Endothelial cell of umbilical vein (primary cell): ENCODE measurements around the gene HSPA6. TPM values are rescaled to one million over a fixed set of nuclear protein-coding genes. Genes with fewer than 3 reads are reported as not detected.

Source experiments
- BruUV-seq: library from RNA; stranded (reverse); fragments of 400-500 nt; replicated peaks from 2 replicates; lab custom pipeline; 2021; lab: Mats Ljungman, UMichigan
- CTCF ChIA-PET: fragments of 300-600, 350-600 bp; sonication (Branson Sonifier 250); formaldehyde crosslinking; loops from one replicate; lab custom pipeline; 2021; ENCODE audit warnings: antibody characterized with exemption, inconsistent platforms; lab: Charles Lee
- POLR2A ChIA-PET: fragments of 300-600, 350-600 bp; sonication (Branson Sonifier 250); formaldehyde crosslinking; loops from one replicate; lab custom pipeline; 2021; ENCODE audit warnings: antibody characterized with exemption, inconsistent platforms; lab: Charles Lee
- DNase-seq: peaks from one replicate; pipeline ENCODE4 v3.0.0-alpha.2; 2011; ENCODE audit warnings: low read depth, low spot score
- FAIRE-seq: peaks from 2 replicates; lab custom pipeline; 2011; peaks lifted over from hg19 to GRCh38; lab: Jason Lieb, UNC
- H2AFZ ChIP-seq: 2 replicates; pipeline ENCODE4 v1.6.0; 2012; ENCODE audit warnings: low read depth, low read length, control low read depth, inconsistent platforms
- H3K27ac ChIP-seq: 2 replicates; pipeline ENCODE4 v1.5.1; 2011; ENCODE audit warnings: low read depth, mild to moderate bottlenecking, control low read depth, low read length, moderate library complexity; ENCODE audit not compliant: insufficient read depth
- H3K27me3 ChIP-seq, 2 experiments: 2 replicates each; pipeline versions ENCODE4 v1.6.0 to v1.6.1; 2011; ENCODE audit warnings: low read length in 2 of 2, mixed read lengths in 1 of 2; ENCODE audit not compliant: control insufficient read depth in 2 of 2, insufficient read depth in 2 of 2
- H3K36me3 ChIP-seq, 2 experiments: 2 replicates in 1 of 2; 3 replicates in 1 of 2; pipeline ENCODE4 v1.5.1; 2011; ENCODE audit warnings: low read length in 2 of 2, mild to moderate bottlenecking in 1 of 2, moderate library complexity in 1 of 2; ENCODE audit not compliant: control insufficient read depth in 2 of 2, insufficient read depth in 2 of 2; ENCODE audit errors: extremely low read depth in 1 of 2
- H3K4me1 ChIP-seq: 3 replicates; pipeline ENCODE4 v1.5.1; 2011; ENCODE audit warnings: mild to moderate bottlenecking, low read length; ENCODE audit not compliant: control insufficient read depth, insufficient read depth; ENCODE audit errors: extremely low read depth
- H3K4me2 ChIP-seq: 2 replicates; pipeline ENCODE4 v1.6.1; 2011; ENCODE audit warnings: low read length, control low read depth, mixed read lengths; ENCODE audit not compliant: insufficient read depth
- H3K4me3 ChIP-seq, 3 experiments: fragments of 200-600 bp in 1 of 3; sonication (generic), shearing (Covaris generic) in 1 of 3; replicated peaks in 1 of 3; 2 replicates each; pipeline ENCODE4 v1.5.1; 2011 to 2016; ENCODE audit warnings: control low read depth in 3 of 3, low read length in 3 of 3, mild to moderate bottlenecking in 2 of 3, inconsistent platforms in 1 of 3, low read depth in 1 of 3, moderate library complexity in 1 of 3; ENCODE audit not compliant: insufficient read depth in 1 of 3
- H3K79me2 ChIP-seq: 2 replicates; pipeline ENCODE4 v1.6.0; 2012; ENCODE audit warnings: low read length, inconsistent platforms; ENCODE audit not compliant: control insufficient read depth, insufficient read depth
- H3K9ac ChIP-seq: replicated peaks from 2 replicates; pipeline ENCODE3; 2011; ENCODE audit warnings: low read length, control low read depth; ENCODE audit not compliant: insufficient read depth; ENCODE audit errors: extremely low read depth
- H3K9me1 ChIP-seq: replicated peaks from 3 replicates; pipeline ENCODE4 v1.6.0; 2011; ENCODE audit warnings: mild to moderate bottlenecking, low read length; ENCODE audit not compliant: control insufficient read depth, insufficient read depth; ENCODE audit errors: extremely low read depth
- H3K9me3 ChIP-seq: replicated peaks from 2 replicates; pipeline ENCODE4 v1.5.1; 2012; ENCODE audit warnings: low read length, inconsistent platforms; ENCODE audit not compliant: control insufficient read depth, insufficient read depth
- H4K20me1 ChIP-seq: replicated peaks from 2 replicates; pipeline ENCODE3; 2011; ENCODE audit warnings: mild to moderate bottlenecking, low read length; ENCODE audit not compliant: control insufficient read depth, insufficient read depth; ENCODE audit errors: extremely low read depth
- EZH2 ChIP-seq: IDR thresholded peaks from 2 replicates; pipeline ENCODE4 v1.6.1; 2012; ENCODE audit warnings: borderline replicate concordance, low read depth, mild to moderate bottlenecking, moderate library complexity, low read length, inconsistent platforms; ENCODE audit not compliant: severe bottlenecking
- FOS ChIP-seq: IDR thresholded peaks from 2 replicates; pipeline ENCODE4 v1.6.1; 2011; ENCODE audit warnings: mild to moderate bottlenecking, low read length, moderate library complexity, borderline replicate concordance; ENCODE audit not compliant: insufficient read depth
- GATA2 ChIP-seq: IDR thresholded peaks from 2 replicates; pipeline ENCODE4 v1.7.0; 2011; ENCODE audit warnings: low read depth, mild to moderate bottlenecking, moderate library complexity, mixed read lengths, low read length; ENCODE audit not compliant: insufficient read length, insufficient read depth
- MAX ChIP-seq: IDR thresholded peaks from 2 replicates; pipeline ENCODE4 v1.6.1; 2011; ENCODE audit not compliant: insufficient read depth, insufficient read length
- POLR2A ChIP-seq: IDR thresholded peaks from 2 replicates; pipeline ENCODE4 v1.6.1; 2012; ENCODE audit warnings: low read depth, mild to moderate bottlenecking, control low read depth, low read length
- dilution Hi-C: fragments of 300-500 bp; cut with MboI; formaldehyde crosslinking; loops from one replicate; pipeline ENCODE4 v1.15.0; 2019; ENCODE audit warnings: low sequenced_read_pairs; ENCODE audit not compliant: extremely low pct_ligation_motif_present
- intact Hi-C: fragments of 100-400 bp; cut with micrococcal nuclease; formaldehyde crosslinking; loops from one replicate; pipeline ENCODE4 v1.10.0; 2022
- polyA plus RNA-seq, 4 experiments: library from polyadenylated mRNA; depleted of rRNA in 3 of 4; stranded (reverse) in 3 of 4; unstranded in 1 of 4; fragments of >200 nt; gene quantifications; 2 replicates each; pipeline versions ENCODE4 v1.2.1 to v1.2.3, GENCODE V29; 2011 to 2012; ENCODE audit warnings: missing spikeins in 1 of 4
- total RNA-seq: library from RNA; stranded (reverse); gene quantifications from 2 replicates; pipeline ENCODE4 v1.2.3, GENCODE V29; 2021
- TF ChIP-seq, protein P1 (sequence below), 2 donors: IDR thresholded peaks; 1 replicate in 1 of 2; 2 replicates in 1 of 2; pipeline ENCODE4 v1.5.1; 2011; ENCODE audit warnings: low read length in 2 of 2, mild to moderate bottlenecking in 2 of 2, moderate library complexity in 2 of 2, control low read depth in 1 of 2, inconsistent platforms in 1 of 2, low read depth in 1 of 2; ENCODE audit not compliant: insufficient read depth in 1 of 2; ENCODE audit errors: extremely low read depth in 1 of 2

The HSPA6 gene
- total and polyA plus RNA-seq, 2 donors (not counting 3 experiments of a cell fraction or from before 2014, with no cell fraction given): 0.10 to 0.13 TPM

DNA sequence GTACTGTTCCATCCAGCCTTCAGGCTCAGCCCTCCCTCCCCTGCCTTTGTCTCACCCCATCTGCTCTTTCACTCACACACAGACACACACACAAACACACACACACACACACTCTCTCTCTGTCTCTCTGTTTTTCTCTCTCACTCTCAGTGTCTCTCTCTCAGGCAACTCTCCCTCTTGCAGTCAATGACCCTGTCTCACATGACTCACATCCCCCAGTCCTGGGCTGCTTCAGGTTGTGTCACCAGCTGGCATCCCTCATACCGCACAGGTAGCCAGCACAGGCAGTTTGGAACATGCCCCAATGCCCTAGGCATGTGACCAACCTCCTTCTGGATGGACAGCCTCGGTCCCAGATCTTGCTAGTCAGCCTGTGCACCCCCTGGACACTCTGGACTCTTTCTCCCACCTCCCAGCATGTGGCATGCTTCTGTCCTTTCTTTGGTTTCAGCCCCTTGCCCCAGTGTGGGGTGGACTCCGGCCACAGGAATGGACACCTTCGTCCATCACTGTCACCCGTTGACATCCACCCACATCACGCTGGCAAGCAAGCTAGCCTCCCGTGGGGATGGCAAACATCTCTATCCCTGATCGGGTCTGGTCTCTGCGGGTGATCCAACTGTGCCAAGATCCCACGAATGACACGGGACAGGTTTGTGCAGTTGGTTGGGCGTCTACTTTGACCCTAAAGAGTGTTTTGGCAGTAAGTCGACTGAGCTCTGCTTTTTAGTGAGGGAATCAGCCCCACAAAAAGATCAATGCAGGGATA is 42.5 kb upstream of the HSPA6 start:
- Histone ChIP-seq H4K20me1 (no peaks in the 10 kb centered on the region), H3K9me1 (no peaks in the 10 kb centered on the region), H3K4me2 (no peak overlapping the region), H3K79me2 (no peaks in the 10 kb centered on the region), H3K27me3 (peaks cover 2 to 3% of the 10 kb centered on the region in 2 experiments), H3K9ac (no peak overlapping the region), H3K36me3 (no peaks in the 10 kb centered on the region), H3K4me1 (no peaks in the 10 kb centered on the region), H2AFZ (no peak overlapping the region), H3K4me3 (no peak overlapping the region), H3K27ac (no peak overlapping the region), H3K9me3 (no peaks in the 10 kb centered on the region)
- ChIA-PET POLR2A (no interaction called here), CTCF (interaction anchor here (4.9 kb wide), 1 partner anchor 259 kb away, joined by 45 read pairs; no protein-coding TSS in a partner anchor)
- intact Hi-C loops (loop anchor here (10.0 kb wide), 1 partner anchor 83 kb away; no protein-coding TSS in a partner anchor), dilution Hi-C loops (no loop called here)
- no TSS peak for BruUV-seq
- TF ChIP-seq POLR2A: no peak
- no peak for TF ChIP-seq MAX
- TF ChIP-seq, protein P1, sequence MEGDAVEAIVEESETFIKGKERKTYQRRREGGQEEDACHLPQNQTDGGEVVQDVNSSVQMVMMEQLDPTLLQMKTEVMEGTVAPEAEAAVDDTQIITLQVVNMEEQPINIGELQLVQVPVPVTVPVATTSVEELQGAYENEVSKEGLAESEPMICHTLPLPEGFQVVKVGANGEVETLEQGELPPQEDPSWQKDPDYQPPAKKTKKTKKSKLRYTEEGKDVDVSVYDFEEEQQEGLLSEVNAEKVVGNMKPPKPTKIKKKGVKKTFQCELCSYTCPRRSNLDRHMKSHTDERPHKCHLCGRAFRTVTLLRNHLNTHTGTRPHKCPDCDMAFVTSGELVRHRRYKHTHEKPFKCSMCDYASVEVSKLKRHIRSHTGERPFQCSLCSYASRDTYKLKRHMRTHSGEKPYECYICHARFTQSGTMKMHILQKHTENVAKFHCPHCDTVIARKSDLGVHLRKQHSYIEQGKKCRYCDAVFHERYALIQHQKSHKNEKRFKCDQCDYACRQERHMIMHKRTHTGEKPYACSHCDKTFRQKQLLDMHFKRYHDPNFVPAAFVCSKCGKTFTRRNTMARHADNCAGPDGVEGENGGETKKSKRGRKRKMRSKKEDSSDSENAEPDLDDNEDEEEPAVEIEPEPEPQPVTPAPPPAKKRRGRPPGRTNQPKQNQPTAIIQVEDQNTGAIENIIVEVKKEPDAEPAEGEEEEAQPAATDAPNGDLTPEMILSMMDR (IDR thresholded peaks at IDR 0.05; ENCODE audit: extremely low read depth in 1 of 2, insufficient read depth in 1 of 2, low read depth in 1 of 2, low read length in 2 of 2): no peak
- TF ChIP-seq GATA2: no peak
- TF ChIP-seq EZH2: no peak
- no peak for TF ChIP-seq FOS
- FAIRE-seq: no peak
- DNase-seq: no peak
